Mesenteric fat pad (tissue), 1 donor: ENCODE data around the gene CCDC92B. TPM values are rescaled to one million over a fixed set of nuclear protein-coding genes. Genes with fewer than 3 reads are reported as not detected.

Experiments used
- DNase-seq: peaks from one replicate; pipeline ENCODE4 v3.0.0-alpha.2; 2020; ENCODE audit warnings: low spot score
- total RNA-seq: library from RNA; stranded (reverse); fragmentation: NEBNext Ultra II Directional; extraction: Animal tissue kit (Norgen Biotek cat#: 25700); gene quantifications from one replicate; pipeline ENCODE4 v1.2.1, GENCODE V29; 2021
- donor health status: DM: yes; HTN: yes; CAD: no.

CCDC92B gene
- total RNA-seq, 1 donor from 2014 or later, result 0.16 TPM

- DNase-seq, result no peak
Measured at GRCh38 chr17:2778489-2778888, 29.0 kb upstream of the CCDC92B start.

- no peak for DNase-seq
Measured at GRCh38 chr17:2777242-2777867, 27.9 kb upstream of the CCDC92B start.

GRCh38 chr17:2776589-2777241, 27.3 kb upstream of the CCDC92B start:
- no peak for DNase-seq

- DNase-seq, result no peak
Measured at GRCh38 chr17:2775206-2775605, 25.8 kb upstream of the CCDC92B start.

GRCh38 chr17:2770129-2770528, 20.7 kb upstream of the CCDC92B start:
- DNase-seq, result no peak

- no peak for DNase-seq
Measured at GRCh38 chr17:2758870-2759269, 9.4 kb upstream of the CCDC92B start.

GRCh38 chr17:2755891-2756724, 6.7 kb upstream of the CCDC92B start:
- DNase-seq, result no peak

GRCh38 chr17:2751491-2751890, 2.0 kb upstream of the CCDC92B start:
- no peak for DNase-seq

GRCh38 chr17:2750721-2751120, 1.3 kb upstream of the CCDC92B start:
- no peak for DNase-seq

GRCh38 chr17:2749784-2750181, 331 bp upstream of the CCDC92B start:
- peak; percentile 92 for DNase-seq

- DNase-seq, result no peak
Measured at GRCh38 chr17:2745317-2746037, 4.0 kb downstream of the CCDC92B start.

GRCh38 chr17:2737693-2738092, 11.8 kb downstream of the CCDC92B start:
- no peak for DNase-seq

- no peak for DNase-seq
Measured at GRCh38 chr17:2736956-2737355, 12.5 kb downstream of the CCDC92B start.

- no peak for DNase-seq
Measured at GRCh38 chr17:2735896-2736295, 13.6 kb downstream of the CCDC92B start.

- DNase-seq, result no peak
Measured at GRCh38 chr17:2734939-2735338, 14.5 kb downstream of the CCDC92B start.

- no peak for DNase-seq
Measured at GRCh38 chr17:2731807-2732206, 17.6 kb downstream of the CCDC92B start.

- no peak for DNase-seq
Measured at GRCh38 chr17:2730764-2731353, 18.6 kb downstream of the CCDC92B start.

- DNase-seq, result no peak
Measured at GRCh38 chr17:2724784-2725164, 24.7 kb downstream of the CCDC92B start.

GRCh38 chr17:2723997-2724783, 25.3 kb downstream of the CCDC92B start:
- no peak for DNase-seq

- no peak for DNase-seq
Measured at GRCh38 chr17:2723505-2723996, 25.9 kb downstream of the CCDC92B start.
